Gastrocnemius medialis (tissue), 4 donors: Measurements from ENCODE around the gene METTL15. TPM values are rescaled to one million over a fixed set of nuclear protein-coding genes. Genes with fewer than 3 reads are reported as not detected.
"Not testable (repeated sequence)": the region's sequence is repeated elsewhere in the genome, so short reads cannot be mapped to it uniquely, and the experiment has no call there.

Experiments used
- ATAC-seq, 2 donors: fragments of 150-250 bp; one replicate each; pipeline ENCODE4 v1.9.1; 2016
- DNase-seq, 2 donors: peaks; one replicate each; pipeline ENCODE4 v3.0.0-alpha.2; 2019
- H3K27ac ChIP-seq, 4 donors: fragments of 200-600 bp; sonication (generic); 1 replicate in 1 of 4; 2 replicates in 3 of 4; pipeline ENCODE4 v1.5.1; 2016 to 2018; ENCODE audit warnings: mild to moderate bottlenecking in 2 of 4, moderate library complexity in 1 of 4
- H3K27me3 ChIP-seq, 3 donors: fragments of 200-600 bp; sonication (generic) in 2 of 3; 1 replicate in 1 of 3; 2 replicates in 2 of 3; pipeline versions ENCODE4 v1.5.1 to v1.6.0; 2016 to 2019; ENCODE audit warnings: mild to moderate bottlenecking in 1 of 3, moderate library complexity in 1 of 3
- H3K36me3 ChIP-seq, 2 donors: fragments of 200-600 bp; sonication (generic) in 1 of 2; one replicate each; pipeline ENCODE4 v1.5.1; 2017 to 2018
- H3K4me1 ChIP-seq, 2 donors: fragments of 200-600 bp; sonication (generic) in 1 of 2; one replicate each; pipeline ENCODE4 v1.5.1; 2016 to 2017; ENCODE audit warnings: mild to moderate bottlenecking in 2 of 2
- H3K4me3 ChIP-seq, 4 donors: fragments of 200-600 bp; sonication (generic) in 3 of 4; 1 replicate in 1 of 4; 2 replicates in 3 of 4; pipeline ENCODE4 v1.5.1; 2016 to 2019; ENCODE audit warnings: mild to moderate bottlenecking in 2 of 4
- H3K9me3 ChIP-seq, 3 donors: fragments of 200-600 bp; sonication (generic) in 2 of 3; 1 replicate in 1 of 3; 2 replicates in 2 of 3; pipeline ENCODE4 v1.5.1; 2016 to 2019
- POLR2A ChIP-seq, 2 donors: fragments of 450-650 bp; IDR thresholded peaks; one replicate each; pipeline ENCODE4 v1.6.1; 2017; ENCODE audit warnings: antibody characterized with exemption in 2 of 2, mild to moderate bottlenecking in 2 of 2, moderate library complexity in 2 of 2
- in situ Hi-C, 4 donors: fragments of 200-750 bp; cut with MboI; loops; one replicate each; pipeline versions ENCODE4 v1.15.0 to v1.8.0; 2017; ENCODE audit warnings: low sequenced_read_pairs in 4 of 4
- intact Hi-C: fragments of 100-400 bp; cut with DNase I; formaldehyde crosslinking; loops from one replicate; pipeline ENCODE4 v1.15.1; 2023; ENCODE audit warnings: low total_unique reads
- total RNA-seq, 4 donors: library from RNA; depleted of rRNA; stranded (reverse); fragments of >200 nt; gene quantifications; one replicate each; pipeline versions ENCODE4 v1.1.0 to v1.2.3, GENCODE V29; 2016
- TF ChIP-seq, protein P1 (sequence below), 5 experiments: fragments of 450-650 bp in 3 of 5; fragments of 200-600 bp in 2 of 5; sonication (generic) in 2 of 5; IDR thresholded peaks in 4 of 5; conservative IDR thresholded peaks in 1 of 5; 1 replicate in 4 of 5; 2 replicates in 1 of 5; pipeline ENCODE4 v1.5.1; 2016 to 2019; ENCODE audit warnings: antibody characterized with exemption in 5 of 5, mild to moderate bottlenecking in 3 of 5, moderate library complexity in 3 of 5

Gene METTL15
- total RNA-seq, 4 donors from 2014 or later, result 4.5 to 15.5 (median 6.7) TPM

DNA sequence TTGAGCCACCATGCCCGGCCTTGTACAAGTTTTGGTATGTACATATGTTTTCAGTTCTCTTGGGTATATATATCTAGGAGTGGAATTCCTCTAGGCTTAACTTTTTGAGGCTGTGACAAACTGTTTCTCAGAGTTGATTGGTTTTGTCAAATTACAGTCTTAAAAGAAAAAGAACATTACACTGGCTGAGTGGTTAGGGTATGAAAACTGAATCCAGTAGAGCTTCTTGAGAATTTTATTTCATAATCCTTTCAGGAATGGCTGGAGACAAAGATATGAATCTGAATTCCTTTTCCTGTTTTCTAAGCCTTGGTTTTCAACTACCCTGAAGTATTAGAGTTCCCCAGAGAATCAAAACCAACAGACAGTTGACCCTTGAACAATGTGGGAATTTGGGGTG, 6.5 kb downstream of the METTL15 start:
- TF ChIP-seq POLR2A (IDR thresholded peaks at IDR 0.05), result no peak
- TF ChIP-seq, protein P1, sequence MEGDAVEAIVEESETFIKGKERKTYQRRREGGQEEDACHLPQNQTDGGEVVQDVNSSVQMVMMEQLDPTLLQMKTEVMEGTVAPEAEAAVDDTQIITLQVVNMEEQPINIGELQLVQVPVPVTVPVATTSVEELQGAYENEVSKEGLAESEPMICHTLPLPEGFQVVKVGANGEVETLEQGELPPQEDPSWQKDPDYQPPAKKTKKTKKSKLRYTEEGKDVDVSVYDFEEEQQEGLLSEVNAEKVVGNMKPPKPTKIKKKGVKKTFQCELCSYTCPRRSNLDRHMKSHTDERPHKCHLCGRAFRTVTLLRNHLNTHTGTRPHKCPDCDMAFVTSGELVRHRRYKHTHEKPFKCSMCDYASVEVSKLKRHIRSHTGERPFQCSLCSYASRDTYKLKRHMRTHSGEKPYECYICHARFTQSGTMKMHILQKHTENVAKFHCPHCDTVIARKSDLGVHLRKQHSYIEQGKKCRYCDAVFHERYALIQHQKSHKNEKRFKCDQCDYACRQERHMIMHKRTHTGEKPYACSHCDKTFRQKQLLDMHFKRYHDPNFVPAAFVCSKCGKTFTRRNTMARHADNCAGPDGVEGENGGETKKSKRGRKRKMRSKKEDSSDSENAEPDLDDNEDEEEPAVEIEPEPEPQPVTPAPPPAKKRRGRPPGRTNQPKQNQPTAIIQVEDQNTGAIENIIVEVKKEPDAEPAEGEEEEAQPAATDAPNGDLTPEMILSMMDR (IDR thresholded peaks at IDR 0.05 in 4 of 5, conservative IDR thresholded peaks at IDR 0.05 in 1 of 5), result no peak
- Histone ChIP-seq H3K9me3 (no peaks in the 10 kb centered on the region), H3K27ac (no peak overlapping the region), H3K36me3 (no peaks in the 10 kb centered on the region), H3K4me3 (no peak overlapping the region), H3K4me1 (peaks cover 12 to 15% of the 10 kb centered on the region in 2 donors), H3K27me3 (no peaks in the 10 kb centered on the region)
- intact Hi-C loops, result no loop called here
- DNase-seq (no peak), ATAC-seq (no peak)
- in situ Hi-C loops, result loop anchor here in 1 of 4 donors (25.0 kb wide), 1 partner anchor 602 kb away; the partner anchor contains the start of gene LIN7C

DNA sequence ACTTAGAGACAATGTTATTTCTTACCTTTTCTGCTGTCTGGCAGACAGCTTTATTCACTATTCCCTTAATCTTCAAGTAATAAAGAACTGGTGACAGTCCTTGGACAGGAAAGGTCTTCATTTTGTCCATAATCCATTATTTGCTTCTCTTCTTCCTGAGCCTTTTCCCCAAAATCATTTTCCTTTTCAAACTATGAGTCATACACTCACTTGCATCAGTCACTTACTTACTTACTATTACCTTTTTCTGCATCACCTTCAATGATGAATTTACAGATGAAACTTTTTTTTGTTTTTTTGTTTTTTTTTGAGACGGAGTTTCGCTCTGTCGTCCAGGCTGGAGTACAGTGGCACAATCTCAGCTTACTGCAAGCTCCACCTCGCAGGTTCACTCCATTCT, 9.5 kb downstream of the METTL15 start:
- no peaks in the 10 kb centered on the region for H3K36me3 ChIP-seq
- no peak overlapping the region for H3K27ac ChIP-seq
- no peaks in the 10 kb centered on the region for H3K9me3 ChIP-seq
- H3K4me1 ChIP-seq, result peaks cover 0 to 9% of the 10 kb centered on the region in 2 donors
- in situ Hi-C loops (loop anchor here in 1 of 4 donors (25.0 kb wide), 1 partner anchor 605 kb away; the partner anchor contains the start of gene LIN7C), intact Hi-C loops (no loop called here)
- H3K4me3 ChIP-seq, result no peak overlapping the region
- no peaks in the 10 kb centered on the region for H3K27me3 ChIP-seq
- TF ChIP-seq, protein P1 (IDR thresholded peaks at IDR 0.05 in 4 of 5, conservative IDR thresholded peaks at IDR 0.05 in 1 of 5), result no peak
- no peak for TF ChIP-seq POLR2A (IDR thresholded peaks at IDR 0.05)
- no peak for DNase-seq
- ATAC-seq, result no peak

DNA sequence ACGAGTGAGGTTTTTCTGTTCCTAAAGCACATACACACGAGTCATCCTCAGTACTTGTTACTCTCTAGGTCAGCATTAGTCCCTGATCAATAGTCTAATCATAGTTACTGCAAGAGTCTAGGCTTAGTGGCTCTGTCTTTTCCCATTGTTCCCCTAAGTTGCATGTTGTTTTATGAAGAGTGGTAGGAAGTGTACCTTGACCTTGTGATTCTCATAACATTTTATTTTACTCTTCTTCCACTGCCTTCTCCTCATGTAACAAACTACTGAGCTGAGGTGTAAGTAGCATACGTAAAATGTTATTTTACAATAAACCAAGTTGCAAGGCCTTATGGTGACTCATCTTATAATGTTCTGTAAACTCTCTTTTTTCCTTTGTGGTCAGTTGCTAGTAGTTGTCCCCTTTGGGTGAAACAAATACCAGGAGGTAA, 15.0 kb downstream of the METTL15 start:
- DNase-seq, result no peak
- Histone ChIP-seq H3K4me3 (no peak overlapping the region), H3K27ac (no peak overlapping the region), H3K27me3 (no peaks in the 10 kb centered on the region), H3K4me1 (peaks cover 0 to 9% of the 10 kb centered on the region in 2 donors), H3K9me3 (no peaks in the 10 kb centered on the region), H3K36me3 (no peaks in the 10 kb centered on the region)
- TF ChIP-seq POLR2A (IDR thresholded peaks at IDR 0.05), result no peak
- TF ChIP-seq, protein P1 (IDR thresholded peaks at IDR 0.05 in 4 of 5, conservative IDR thresholded peaks at IDR 0.05 in 1 of 5), result no peak
- no peak for ATAC-seq
- intact Hi-C loops, result no loop called here
- in situ Hi-C loops, result loop anchor here in 1 of 4 donors (25.0 kb wide), 1 partner anchor 611 kb away; the partner anchor contains the start of gene LIN7C

DNA sequence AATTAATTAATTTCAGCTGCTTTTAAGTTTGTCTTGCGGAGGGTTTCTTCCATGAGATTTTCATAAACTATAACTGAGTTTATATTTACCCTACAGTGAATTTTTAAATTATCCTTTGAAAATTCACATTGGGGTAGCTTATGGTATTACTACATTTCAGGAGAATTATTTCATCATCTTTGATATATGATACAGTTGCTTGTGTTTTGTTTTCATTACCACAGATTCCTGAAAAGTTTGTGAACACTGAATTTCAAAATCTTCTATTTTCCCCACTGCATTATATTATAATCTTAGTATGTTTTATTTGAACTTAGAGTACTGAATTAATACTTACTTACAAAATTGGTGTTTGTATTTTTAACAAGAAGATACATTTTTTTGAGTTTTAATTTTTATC, 24.4 kb downstream of the METTL15 start:
- no peak overlapping the region for H3K4me3 ChIP-seq
- H3K27me3 ChIP-seq, result no peaks in the 10 kb centered on the region
- DNase-seq, result no peak
- no peaks in the 10 kb centered on the region for H3K9me3 ChIP-seq
- H3K27ac ChIP-seq, result no peak overlapping the region
- no peak for ATAC-seq
- H3K4me1 ChIP-seq, result no peaks in the 10 kb centered on the region
- TF ChIP-seq POLR2A (IDR thresholded peaks at IDR 0.05), result no peak
- TF ChIP-seq, protein P1 (IDR thresholded peaks at IDR 0.05 in 4 of 5, conservative IDR thresholded peaks at IDR 0.05 in 1 of 5), result no peak
- intact Hi-C loops, result no loop called here
- H3K36me3 ChIP-seq, result peaks cover 0 to 11% of the 10 kb centered on the region in 2 donors
- in situ Hi-C loops, result no loop called here

GRCh38 chr11:28133146-28133545, 25.0 kb downstream of the METTL15 start:
- no peaks in the 10 kb centered on the region for H3K9me3 ChIP-seq
- no peaks in the 10 kb centered on the region for H3K4me1 ChIP-seq
- peaks cover 0 to 11% of the 10 kb centered on the region in 2 donors for H3K36me3 ChIP-seq
- DNase-seq (no peak), ATAC-seq (no peak)
- intact Hi-C loops, result no loop called here
- no peaks in the 10 kb centered on the region for H3K27me3 ChIP-seq
- no peak overlapping the region for H3K27ac ChIP-seq
- in situ Hi-C loops, result no loop called here
- no peak overlapping the region for H3K4me3 ChIP-seq
- TF ChIP-seq, protein P1 (IDR thresholded peaks at IDR 0.05 in 4 of 5, conservative IDR thresholded peaks at IDR 0.05 in 1 of 5), result no peak
- no peak for TF ChIP-seq POLR2A (IDR thresholded peaks at IDR 0.05)

- H3K27me3 ChIP-seq, H3K4me1 ChIP-seq, H3K27ac ChIP-seq, H3K9me3 ChIP-seq, intact Hi-C loops, in situ Hi-C loops, DNase-seq, H3K4me3 ChIP-seq, ATAC-seq: not testable (repeated sequence)
- H3K36me3 ChIP-seq, result peaks cover 0 to 25% of the 10 kb centered on the region in 2 donors
Observed at GRCh38 chr11:28136157-28136556, 28.0 kb downstream of the METTL15 start.
